HG02759 (cell line): ENCODE data around the gene ADGRL3.
"Not testable (repeated sequence)": the region's sequence is repeated elsewhere in the genome, so short reads cannot be mapped to it uniquely, and the experiment has no call there.

Experiments
- ATAC-seq: cut with Tn5 transposase; IDR thresholded peaks from one replicate; pipeline ENCODE4 v1.9.1; 2021; ENCODE audit warnings: mild to moderate bottlenecking, moderate library complexity; ENCODE audit not compliant: unreplicated experiment

ADGRL3 gene

GRCh38 chr4:61336488-61336887 is 136.4 kb downstream of the ADGRL3 start:
- no peak for ATAC-seq

- ATAC-seq, result no peak
Observed at GRCh38 chr4:61336916-61337315, 136.8 kb downstream of the ADGRL3 start.

GRCh38 chr4:61342061-61342460 is 141.9 kb downstream of the ADGRL3 start:
- no peak for ATAC-seq

- ATAC-seq, result no peak
Observed at GRCh38 chr4:61350932-61351331, 150.8 kb downstream of the ADGRL3 start.

GRCh38 chr4:61356696-61357095 is 156.6 kb downstream of the ADGRL3 start:
- ATAC-seq, result no peak

GRCh38 chr4:61359301-61359700 is 159.2 kb downstream of the ADGRL3 start:
- no peak for ATAC-seq

- not testable (repeated sequence) for ATAC-seq
Observed at GRCh38 chr4:61372817-61373216, 172.7 kb downstream of the ADGRL3 start.

- no peak for ATAC-seq
Observed at GRCh38 chr4:61373901-61374440, 173.8 kb downstream of the ADGRL3 start.

GRCh38 chr4:61374447-61374891 is 174.3 kb downstream of the ADGRL3 start:
- ATAC-seq, result no peak

- ATAC-seq, result no peak
Observed at GRCh38 chr4:61375301-61375700, 175.2 kb downstream of the ADGRL3 start.

- no peak for ATAC-seq
Observed at GRCh38 chr4:61376301-61376700, 176.2 kb downstream of the ADGRL3 start.

- ATAC-seq, result no peak
Observed at GRCh38 chr4:61379406-61379805, 179.3 kb downstream of the ADGRL3 start.

- ATAC-seq, result no peak
Observed at GRCh38 chr4:61380865-61381264, 180.7 kb downstream of the ADGRL3 start.

- ATAC-seq, result no peak
Observed at GRCh38 chr4:61385256-61385655, 185.1 kb downstream of the ADGRL3 start.

- not testable (repeated sequence) for ATAC-seq
Observed at GRCh38 chr4:61387372-61387771, 187.2 kb downstream of the ADGRL3 start.

- ATAC-seq, result no peak
Observed at GRCh38 chr4:61389640-61390039, 189.5 kb downstream of the ADGRL3 start.

- ATAC-seq, result no peak
Observed at GRCh38 chr4:61395754-61396153, 195.6 kb downstream of the ADGRL3 start.

GRCh38 chr4:61397174-61397573 is 197.0 kb downstream of the ADGRL3 start:
- no peak for ATAC-seq

GRCh38 chr4:61400439-61401038 is 200.4 kb downstream of the ADGRL3 start:
- no peak for ATAC-seq

- no peak for ATAC-seq
Observed at GRCh38 chr4:61401771-61402170, 201.6 kb downstream of the ADGRL3 start.

GRCh38 chr4:61405307-61405706 is 205.2 kb downstream of the ADGRL3 start:
- ATAC-seq, result no peak

- no peak for ATAC-seq
Observed at GRCh38 chr4:61406677-61407076, 206.6 kb downstream of the ADGRL3 start.
